Measurements from ENCODE around the gene SLC29A3.

- TF ChIP-seq CTCF (IDR thresholded peaks at IDR 0.05), result no peak
- TF ChIP-seq POLR2AphosphoS5 (IDR thresholded peaks at IDR 0.05; ENCODE audit: low read depth, low read length), result no peak
- no peak for TF ChIP-seq SIN3A (IDR thresholded peaks at IDR 0.05; ENCODE audit: borderline replicate concordance, insufficient read depth, low read depth, low read length)
Measured at GRCh38 chr10:71390461-71390835, 71.4 kb downstream of the SLC29A3 start.

Data from Panc1 (cell line).